ENCODE data around the gene CRY1.
A peak's percentile ranks its signal among the peaks of the same experiment; 100 is the strongest.

CRY1 gene

DNA sequence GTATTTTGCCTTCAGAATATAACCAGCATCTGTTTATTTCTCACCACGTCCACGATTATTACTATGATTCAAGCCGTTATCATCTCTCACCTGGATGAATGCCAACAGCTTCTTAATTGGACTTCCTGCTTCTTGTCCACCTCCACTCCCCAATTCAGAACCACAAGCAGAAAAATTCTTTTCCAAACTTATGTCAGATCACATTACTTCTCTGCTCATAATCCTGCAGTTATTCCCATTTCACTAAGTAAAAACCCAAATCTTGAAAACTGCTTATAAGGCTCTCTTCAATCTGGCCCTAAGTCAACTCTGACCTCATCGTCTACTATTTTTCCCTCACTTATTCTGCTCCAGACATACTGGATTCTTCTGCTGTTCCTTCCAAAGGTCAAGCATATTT is 2.0 kb downstream of the CRY1 start:
- Histone ChIP-seq H3K9me3 (ENCODE audit: control insufficient read depth, low read length) (no peaks in the 10 kb centered on the region), H3K79me1 (replicated peaks; ENCODE audit: low read length, poor library complexity, severe bottlenecking) (peaks cover 21% of the 10 kb centered on the region)
- peak; percentile 51 for DNase-seq

DNA sequence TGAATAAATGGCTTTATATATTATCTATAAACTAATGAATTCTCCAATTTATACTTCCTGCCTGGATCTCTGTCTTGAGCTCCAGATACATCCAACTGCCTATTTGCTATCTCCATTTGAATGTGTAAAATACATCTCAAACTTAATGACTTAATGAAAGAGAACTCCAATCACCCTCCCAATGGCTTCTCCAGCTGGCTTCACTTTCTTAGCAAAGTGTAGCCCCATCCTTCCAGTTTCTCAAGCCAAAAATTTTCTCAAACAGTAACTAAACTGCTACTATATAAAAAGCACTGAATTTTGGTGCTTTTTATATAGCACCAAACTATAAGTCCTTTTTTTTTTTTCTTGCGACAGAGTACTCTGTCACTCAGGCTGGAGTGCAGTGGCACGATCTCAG is 2.6 kb downstream of the CRY1 start:
- Histone ChIP-seq H3K4me1 (ENCODE audit: control insufficient read depth, insufficient read depth, low read depth, low read length) (peaks cover 5% of the 10 kb centered on the region), H3K4me3 (ENCODE audit: insufficient read depth in 1 of 2, low read depth in 1 of 2, low read length in 2 of 2) (peak overlapping the region in 1 of 2 experiments; percentile 91), H3K27ac (ENCODE audit: low read length, poor library complexity, severe bottlenecking) (no peak overlapping the region), H3K23ac (ENCODE audit: low read length in 2 of 2) (no peak overlapping the region), H3K9me3 (ENCODE audit: control insufficient read depth, low read length) (no peaks in the 10 kb centered on the region), H2BK120ac (ENCODE audit: low read depth, low read length) (no peak overlapping the region), H4K8ac (ENCODE audit: low read length) (no peak overlapping the region), H3K79me1 (replicated peaks; ENCODE audit: low read length, poor library complexity, severe bottlenecking) (peaks cover 23% of the 10 kb centered on the region), H3K27me3 (ENCODE audit: control insufficient read depth in 1 of 2, insufficient read depth in 1 of 2, low read length in 2 of 2) (no peaks in the 10 kb centered on the region), H3K36me3 (ENCODE audit: control insufficient read depth in 1 of 2, insufficient read depth in 2 of 2, low read depth in 1 of 2, low read length in 2 of 2) (peaks cover 0 to 4% of the 10 kb centered on the region in 2 experiments), H2AFZ (ENCODE audit: low read depth, low read length) (no peak overlapping the region), H2BK12ac (ENCODE audit: low read length in 2 of 2) (no peak overlapping the region), H3K9ac (ENCODE audit: low read length) (peak overlapping the region; percentile 98), H2BK15ac (ENCODE audit: low read depth, poor library complexity, severe bottlenecking) (no peak overlapping the region), H4K91ac (ENCODE audit: low read length) (no peak overlapping the region), H3K18ac (ENCODE audit: low read depth in 1 of 2, low read length in 2 of 2) (no peak overlapping the region), H2BK5ac (ENCODE audit: low read depth, low read length, poor library complexity, severe bottlenecking) (no peak overlapping the region), H2AK5ac (ENCODE audit: low read length, severe bottlenecking) (no peak overlapping the region), H3K4me2 (ENCODE audit: low read length, poor library complexity, severe bottlenecking) (peak overlapping the region; percentile 50), H3K4ac (ENCODE audit: low read depth in 1 of 2, low read length in 2 of 2) (no peak overlapping the region), H3K14ac (ENCODE audit: low read length in 2 of 2) (no peak overlapping the region)
- WGBS = 100% methylated on average over 2 of the region's 2 CpGs
- DNase-seq = no peak

More for the DNA sequence above, 2.0 kb downstream of the CRY1 start:
- Histone ChIP-seq H2AK5ac (ENCODE audit: low read length, severe bottlenecking) (no peak overlapping the region), H3K23ac (ENCODE audit: low read length in 2 of 2) (no peak overlapping the region), H2AFZ (ENCODE audit: low read depth, low read length) (no peak overlapping the region), H4K8ac (ENCODE audit: low read length) (no peak overlapping the region), H2BK5ac (ENCODE audit: low read depth, low read length, poor library complexity, severe bottlenecking) (no peak overlapping the region), H2BK120ac (ENCODE audit: low read depth, low read length) (no peak overlapping the region), H3K27ac (ENCODE audit: low read length, poor library complexity, severe bottlenecking) (peak overlapping the region; percentile 77), H2BK12ac (ENCODE audit: low read length in 2 of 2) (no peak overlapping the region), H3K4me2 (ENCODE audit: low read length, poor library complexity, severe bottlenecking) (peak overlapping the region; percentile 59), H3K14ac (ENCODE audit: low read length in 2 of 2) (no peak overlapping the region), H2BK15ac (ENCODE audit: low read depth, poor library complexity, severe bottlenecking) (no peak overlapping the region), H3K27me3 (ENCODE audit: control insufficient read depth in 1 of 2, insufficient read depth in 1 of 2, low read length in 2 of 2) (no peaks in the 10 kb centered on the region), H3K4me1 (ENCODE audit: control insufficient read depth, insufficient read depth, low read depth, low read length) (peaks cover 5% of the 10 kb centered on the region), H3K18ac (ENCODE audit: low read depth in 1 of 2, low read length in 2 of 2) (peak overlapping the region in 1 of 2 experiments; percentile 9), H3K9ac (ENCODE audit: low read length) (peak overlapping the region; percentile 98), H4K91ac (ENCODE audit: low read length) (no peak overlapping the region), H3K4ac (ENCODE audit: low read depth in 1 of 2, low read length in 2 of 2) (no peak overlapping the region), H3K36me3 (ENCODE audit: control insufficient read depth in 1 of 2, insufficient read depth in 2 of 2, low read depth in 1 of 2, low read length in 2 of 2) (peaks cover 0 to 3% of the 10 kb centered on the region in 2 experiments), H3K4me3 (ENCODE audit: insufficient read depth in 1 of 2, low read depth in 1 of 2, low read length in 2 of 2) (peak overlapping the region in 1 of 2 experiments; percentile 91)
- 33% methylated on average over 4 of the region's 4 CpGs for WGBS

DNA sequence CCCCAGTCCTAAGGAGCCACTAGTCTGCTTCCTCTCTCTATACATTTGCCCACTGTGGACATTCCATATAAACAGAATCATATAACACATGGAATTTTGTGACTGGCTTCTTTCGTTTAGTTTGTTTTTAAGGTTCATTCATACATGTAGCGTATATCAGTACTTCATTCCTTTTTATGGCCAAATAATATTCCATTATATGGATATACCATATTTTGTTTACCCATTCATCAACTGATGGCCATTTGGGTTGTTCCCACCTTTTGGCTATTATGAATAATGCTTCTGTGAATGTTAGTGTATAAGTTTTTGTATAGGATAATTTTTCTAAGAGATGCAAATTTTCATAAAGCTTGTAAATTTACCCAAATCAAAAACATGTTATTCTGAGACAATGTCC is 4.4 kb downstream of the CRY1 start:
- Histone ChIP-seq H3K23ac (ENCODE audit: low read length in 2 of 2) (no peak overlapping the region), H3K79me1 (replicated peaks; ENCODE audit: low read length, poor library complexity, severe bottlenecking) (peaks cover 23% of the 10 kb centered on the region), H3K4me1 (ENCODE audit: control insufficient read depth, insufficient read depth, low read depth, low read length) (peaks cover 5% of the 10 kb centered on the region), H2BK15ac (ENCODE audit: low read depth, poor library complexity, severe bottlenecking) (no peak overlapping the region), H3K9me3 (ENCODE audit: control insufficient read depth, low read length) (no peaks in the 10 kb centered on the region), H3K4me2 (ENCODE audit: low read length, poor library complexity, severe bottlenecking) (no peak overlapping the region), H3K4me3 (ENCODE audit: insufficient read depth in 1 of 2, low read depth in 1 of 2, low read length in 2 of 2) (no peak overlapping the region), H3K27me3 (ENCODE audit: control insufficient read depth in 1 of 2, insufficient read depth in 1 of 2, low read length in 2 of 2) (no peaks in the 10 kb centered on the region), H2AFZ (ENCODE audit: low read depth, low read length) (no peak overlapping the region), H2BK120ac (ENCODE audit: low read depth, low read length) (no peak overlapping the region), H2AK5ac (ENCODE audit: low read length, severe bottlenecking) (no peak overlapping the region), H3K14ac (ENCODE audit: low read length in 2 of 2) (no peak overlapping the region), H4K8ac (ENCODE audit: low read length) (no peak overlapping the region), H3K27ac (ENCODE audit: low read length, poor library complexity, severe bottlenecking) (no peak overlapping the region), H2BK5ac (ENCODE audit: low read depth, low read length, poor library complexity, severe bottlenecking) (no peak overlapping the region), H3K9ac (ENCODE audit: low read length) (no peak overlapping the region), H4K91ac (ENCODE audit: low read length) (no peak overlapping the region), H3K36me3 (ENCODE audit: control insufficient read depth in 1 of 2, insufficient read depth in 2 of 2, low read depth in 1 of 2, low read length in 2 of 2) (peaks cover 0 to 4% of the 10 kb centered on the region in 2 experiments), H3K18ac (ENCODE audit: low read depth in 1 of 2, low read length in 2 of 2) (no peak overlapping the region), H3K4ac (ENCODE audit: low read depth in 1 of 2, low read length in 2 of 2) (no peak overlapping the region), H2BK12ac (ENCODE audit: low read length in 2 of 2) (no peak overlapping the region)
- no peak for DNase-seq
- no CpG with 5 or more reads among the region's 2 CpGs for WGBS

DNA sequence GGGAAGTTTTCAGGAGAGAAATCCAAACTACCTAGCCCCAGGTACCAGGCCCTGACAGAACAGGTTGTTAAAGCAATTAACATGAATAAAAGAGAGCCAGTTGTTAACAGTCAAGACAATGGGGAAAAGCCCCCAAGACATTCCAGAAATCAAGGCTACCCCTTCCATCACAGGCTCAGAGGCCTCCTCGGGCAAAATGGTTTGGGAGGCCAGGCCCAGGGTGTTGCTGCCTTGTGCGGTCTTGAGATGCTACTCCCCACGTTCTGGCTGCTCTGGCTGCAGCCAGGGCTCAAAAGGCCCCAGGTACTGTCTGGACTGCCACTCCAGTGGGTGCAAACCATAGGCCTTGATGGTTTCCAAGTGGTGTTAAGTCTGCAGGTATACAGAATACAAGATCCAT is 7.0 kb downstream of the CRY1 start:
- peaks cover 0 to 4% of the 10 kb centered on the region in 2 experiments for H3K36me3 ChIP-seq (ENCODE audit: control insufficient read depth in 1 of 2, insufficient read depth in 2 of 2, low read depth in 1 of 2, low read length in 2 of 2)
- H3K14ac ChIP-seq (ENCODE audit: low read length in 2 of 2) = no peak overlapping the region
- H3K4me1 ChIP-seq (ENCODE audit: control insufficient read depth, insufficient read depth, low read depth, low read length) = peaks cover 3% of the 10 kb centered on the region
- no peak overlapping the region for H3K18ac ChIP-seq (ENCODE audit: low read depth in 1 of 2, low read length in 2 of 2)
- no peak overlapping the region for H3K27ac ChIP-seq (ENCODE audit: low read length, poor library complexity, severe bottlenecking)
- H3K4me2 ChIP-seq (ENCODE audit: low read length, poor library complexity, severe bottlenecking) = no peak overlapping the region
- no peaks in the 10 kb centered on the region for H3K27me3 ChIP-seq (ENCODE audit: control insufficient read depth in 1 of 2, insufficient read depth in 1 of 2, low read length in 2 of 2)
- H3K23ac ChIP-seq (ENCODE audit: low read length in 2 of 2) = no peak overlapping the region
- peaks cover 16% of the 10 kb centered on the region for H3K79me1 ChIP-seq (replicated peaks; ENCODE audit: low read length, poor library complexity, severe bottlenecking)
- no peak overlapping the region for H4K91ac ChIP-seq (ENCODE audit: low read length)
- H2BK12ac ChIP-seq (ENCODE audit: low read length in 2 of 2) = no peak overlapping the region
- no peak overlapping the region for H3K4me3 ChIP-seq (ENCODE audit: insufficient read depth in 1 of 2, low read depth in 1 of 2, low read length in 2 of 2)
- no peak overlapping the region for H3K9ac ChIP-seq (ENCODE audit: low read length)
- peaks cover 7% of the 10 kb centered on the region for H3K9me3 ChIP-seq (ENCODE audit: control insufficient read depth, low read length)
- no peak overlapping the region for H2AK5ac ChIP-seq (ENCODE audit: low read length, severe bottlenecking)
- H2BK120ac ChIP-seq (ENCODE audit: low read depth, low read length) = no peak overlapping the region
- no peak overlapping the region for H2BK5ac ChIP-seq (ENCODE audit: low read depth, low read length, poor library complexity, severe bottlenecking)
- DNase-seq = no peak
- H2BK15ac ChIP-seq (ENCODE audit: low read depth, poor library complexity, severe bottlenecking) = no peak overlapping the region
- WGBS = 90% methylated on average over 3 of the region's 3 CpGs
- no peak overlapping the region for H2AFZ ChIP-seq (ENCODE audit: low read depth, low read length)
- no peak overlapping the region for H3K4ac ChIP-seq (ENCODE audit: low read depth in 1 of 2, low read length in 2 of 2)
- H4K8ac ChIP-seq (ENCODE audit: low read length) = no peak overlapping the region
